K562 (cell line): Measurements from ENCODE around the gene NRSN2. TPM values are rescaled to one million over a fixed set of nuclear protein-coding genes. Genes with fewer than 3 reads are reported as not detected.

ENCODE experiments used
- ETS1 ChIP-seq: conservative IDR thresholded peaks from 2 replicates; pipeline ENCODE4 v1.6.1; 2011; ENCODE audit warnings: low read depth, mild to moderate bottlenecking, low read length; ENCODE audit not compliant: control insufficient read depth
- ETV6 ChIP-seq, 3 experiments: fragments of 150-350 bp in 1 of 3; sonication (generic) in 1 of 3; formaldehyde crosslinking in 1 of 3; IDR thresholded peaks; 2 replicates each; pipeline versions ENCODE4 v1.6.1 to v1.8.0; 2014 to 2022; ENCODE audit warnings: borderline replicate concordance in 2 of 3, low read depth in 2 of 3, antibody characterized with exemption in 1 of 3, low read length in 1 of 3, mild to moderate bottlenecking in 1 of 3, missing genetic modification reagents in 1 of 3
- GABPB1 ChIP-seq: sonication (generic); formaldehyde crosslinking; IDR thresholded peaks from 2 replicates; pipeline ENCODE4 v1.8.0; 2022; ENCODE audit warnings: mild to moderate bottlenecking, missing genetic modification reagents
- HES1 ChIP-seq: fragments of 450-650 bp; IDR thresholded peaks from 2 replicates; pipeline ENCODE4 v1.6.1; 2016; ENCODE audit warnings: low read depth, mild to moderate bottlenecking, moderate library complexity
- HNRNPK ChIP-seq: fragments of 200-400 bp; formaldehyde crosslinking; IDR thresholded peaks from one replicate; pipeline ENCODE4 v1.6.1; 2018; ENCODE audit warnings: mild to moderate bottlenecking, low read depth, low read length; ENCODE audit not compliant: poor library complexity, severe bottlenecking
- MAZ ChIP-seq, 2 experiments: fragments of 450-650 bp in 1 of 2; sonication (generic) in 1 of 2; formaldehyde crosslinking; IDR thresholded peaks in 1 of 2; conservative IDR thresholded peaks in 1 of 2; 2 replicates each; pipeline versions ENCODE4 v1.4.0 to v1.5.0; 2020; ENCODE audit warnings: mild to moderate bottlenecking in 1 of 2, missing genetic modification reagents in 1 of 2
- MITF ChIP-seq: IDR thresholded peaks from 2 replicates; pipeline ENCODE4 v1.6.1; 2014; ENCODE audit warnings: antibody characterized with exemption
- NEUROD1 ChIP-seq: fragments of 150-350 bp; IDR thresholded peaks from 2 replicates; pipeline ENCODE4 v1.6.1; 2014; ENCODE audit warnings: borderline replicate concordance, low read length, low read depth; ENCODE audit not compliant: partially characterized antibody
- RBFOX2 ChIP-seq: fragments of 200-400 bp; formaldehyde crosslinking; IDR thresholded peaks from 2 replicates; pipeline ENCODE4 v1.6.1; 2017; ENCODE audit warnings: low read depth, mild to moderate bottlenecking, low read length, moderate library complexity
- ZNF224 ChIP-seq: sonication (generic); formaldehyde crosslinking; IDR thresholded peaks from 2 replicates; pipeline ENCODE4 v1.8.0; 2022; ENCODE audit warnings: mild to moderate bottlenecking, missing genetic modification reagents
- ZNF395 ChIP-seq: fragments of 200-800 bp; sonication (Bioruptor generic); IDR thresholded peaks from 2 replicates; pipeline ENCODE4 v1.6.1; 2017; ENCODE audit warnings: missing genetic modification characterization, missing compliant biosample characterization
- ZNF41 ChIP-seq: fragments of 250-450 bp; sonication (Bioruptor Pico); conservative IDR thresholded peaks from 2 replicates; pipeline ENCODE4 v1.4.0; 2020; ENCODE audit warnings: mild to moderate bottlenecking
- ZNF551 ChIP-seq: fragments of 250-450 bp; sonication (Bioruptor Pico); IDR thresholded peaks from 2 replicates; pipeline ENCODE4 v1.5.0; 2021; ENCODE audit warnings: mild to moderate bottlenecking, moderate library complexity
- polyA plus RNA-seq, 8 experiments: library from polyadenylated mRNA; depleted of rRNA in 4 of 8; stranded (reverse) in 5 of 8; unstranded in 3 of 8; fragments of >200 nt; fragmentation: Nextera tagmentation in 2 of 8; fragmentation: Illumina TruSeq in 1 of 8; extraction: Ambion mirVana in 2 of 8; extraction: Trizol in 1 of 8; gene quantifications; 2 replicates each; pipeline versions ENCODE4 v1.2.1 to v1.2.3, GENCODE V29; 2011 to 2014; ENCODE audit warnings: inconsistent platforms in 1 of 8, missing spikeins in 1 of 8
- total RNA-seq, 7 experiments: library from RNA; depleted of rRNA in 6 of 7; stranded (reverse); fragments of >200 nt in 6 of 7; fragmentation: Illumina TruSeq in 2 of 7; extraction: Trizol in 2 of 7; gene quantifications; 2 replicates each; pipeline versions ENCODE4 v1.2.1 to v1.2.3, GENCODE V29; 2011 to 2021; ENCODE audit warnings: low replicate concordance in 1 of 7
- TF ChIP-seq, protein P1 (sequence below): sonication (generic); formaldehyde crosslinking; IDR thresholded peaks from 2 replicates; pipeline ENCODE4 v1.8.1; 2023; ENCODE audit warnings: missing genetic modification reagents, mild to moderate bottlenecking, borderline replicate concordance

Gene NRSN2
- total and polyA plus RNA-seq, 9 of the 15 experiments (the other 6 are each of a cell fraction or from before 2014, with no cell fraction given): 7.5 to 29.7 (median 11.1) TPM

- TF ChIP-seq RBFOX2 (peak; percentile 81), ZNF224 (CRISPR knock-in tag) (peak; percentile 92), MITF (peak; percentile 78; the same call in 1 of the 2 replicates), HNRNPK (no peak), HES1 (peak; percentile 92), ETV6 (IDR thresholded peaks at IDR 0.05; ENCODE audit: borderline replicate concordance in 1 of 2, low read depth in 2 of 2, low read length in 1 of 2) (no peak), ETV6 (CRISPR knock-in tag; IDR thresholded peaks at IDR 0.05; ENCODE audit: borderline replicate concordance) (peak; percentile 96; the same call in 1 of the 2 replicates), GABPB1 (CRISPR knock-in tag) (peak; percentile 69), NEUROD1 (peak; percentile 18), ZNF551 (no peak), ETS1 (0 out of 2 replicates have a peak, but pooled peaks have one; percentile 31), ZNF41 (no peak), ZNF395 (peak; percentile 78), MAZ (CRISPR knock-in tag; conservative IDR thresholded peaks at IDR 0.05 in 1 of 2, IDR thresholded peaks at IDR 0.05 in 1 of 2) (peak; percentile 64 to 71; a peak in 2 of 4 replicates)
- TF ChIP-seq, protein P1, sequence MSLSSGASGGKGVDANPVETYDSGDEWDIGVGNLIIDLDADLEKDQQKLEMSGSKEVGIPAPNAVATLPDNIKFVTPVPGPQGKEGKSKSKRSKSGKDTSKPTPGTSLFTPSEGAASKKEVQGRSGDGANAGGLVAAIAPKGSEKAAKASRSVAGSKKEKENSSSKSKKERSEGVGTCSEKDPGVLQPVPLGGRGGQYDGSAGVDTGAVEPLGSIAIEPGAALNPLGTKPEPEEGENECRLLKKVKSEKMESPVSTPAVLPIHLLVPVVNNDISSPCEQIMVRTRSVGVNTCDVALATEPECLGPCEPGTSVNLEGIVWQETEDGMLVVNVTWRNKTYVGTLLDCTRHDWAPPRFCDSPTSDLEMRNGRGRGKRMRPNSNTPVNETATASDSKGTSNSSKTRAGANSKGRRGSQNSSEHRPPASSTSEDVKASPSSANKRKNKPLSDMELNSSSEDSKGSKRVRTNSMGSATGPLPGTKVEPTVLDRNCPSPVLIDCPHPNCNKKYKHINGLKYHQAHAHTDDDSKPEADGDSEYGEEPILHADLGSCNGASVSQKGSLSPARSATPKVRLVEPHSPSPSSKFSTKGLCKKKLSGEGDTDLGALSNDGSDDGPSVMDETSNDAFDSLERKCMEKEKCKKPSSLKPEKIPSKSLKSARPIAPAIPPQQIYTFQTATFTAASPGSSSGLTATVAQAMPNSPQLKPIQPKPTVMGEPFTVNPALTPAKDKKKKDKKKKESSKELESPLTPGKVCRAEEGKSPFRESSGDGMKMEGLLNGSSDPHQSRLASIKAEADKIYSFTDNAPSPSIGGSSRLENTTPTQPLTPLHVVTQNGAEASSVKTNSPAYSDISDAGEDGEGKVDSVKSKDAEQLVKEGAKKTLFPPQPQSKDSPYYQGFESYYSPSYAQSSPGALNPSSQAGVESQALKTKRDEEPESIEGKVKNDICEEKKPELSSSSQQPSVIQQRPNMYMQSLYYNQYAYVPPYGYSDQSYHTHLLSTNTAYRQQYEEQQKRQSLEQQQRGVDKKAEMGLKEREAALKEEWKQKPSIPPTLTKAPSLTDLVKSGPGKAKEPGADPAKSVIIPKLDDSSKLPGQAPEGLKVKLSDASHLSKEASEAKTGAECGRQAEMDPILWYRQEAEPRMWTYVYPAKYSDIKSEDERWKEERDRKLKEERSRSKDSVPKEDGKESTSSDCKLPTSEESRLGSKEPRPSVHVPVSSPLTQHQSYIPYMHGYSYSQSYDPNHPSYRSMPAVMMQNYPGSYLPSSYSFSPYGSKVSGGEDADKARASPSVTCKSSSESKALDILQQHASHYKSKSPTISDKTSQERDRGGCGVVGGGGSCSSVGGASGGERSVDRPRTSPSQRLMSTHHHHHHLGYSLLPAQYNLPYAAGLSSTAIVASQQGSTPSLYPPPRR (CRISPR knock-in tag): no peak
Measured at GRCh38 chr20:324177-325044, 22.5 kb upstream of the NRSN2 start (continued).
